ENCODE measurements around the gene POU2AF3. TPM values are rescaled to one million over a fixed set of nuclear protein-coding genes. Genes with fewer than 3 reads are reported as not detected.

Gene POU2AF3
- polyA plus RNA-seq, 2 of the 4 experiments (the other 2 are of a cell fraction) = 0.63 to 2.9 TPM

GRCh38 chr11:111285189-111286091 is 12.9 kb upstream of the POU2AF3 start:
- no peak for DNase-seq (ENCODE audit: low read depth in 1 of 2, low spot score in 1 of 2)
- no peaks in the 10 kb centered on the region for H3K4me1 ChIP-seq
- no peaks in the 10 kb centered on the region for H3K9me3 ChIP-seq
- no peak for TF ChIP-seq E2F6 (IDR thresholded peaks at IDR 0.05; ENCODE audit: borderline replicate concordance, low read depth)
- TF ChIP-seq RCOR1 (IDR thresholded peaks at IDR 0.05; ENCODE audit: low read depth, low read length) = no peak
- TF ChIP-seq NFE2L2 (conservative IDR thresholded peaks at IDR 0.05; ENCODE audit: low read length) = no peak
- TF ChIP-seq GATA3 (IDR thresholded peaks at IDR 0.05; ENCODE audit: borderline replicate concordance) = no peak
- no peak for TF ChIP-seq HEYL (CRISPR knock-in tag; IDR thresholded peaks at IDR 0.05)
- TF ChIP-seq ATOH8 (CRISPR knock-in tag; IDR thresholded peaks at IDR 0.05; ENCODE audit: low read depth) = no peak
- TF ChIP-seq POLR2A (IDR thresholded peaks at IDR 0.05; ENCODE audit: low read length) = no peak
- no peak for TF ChIP-seq HOXB13 (CRISPR knock-in tag; IDR thresholded peaks at IDR 0.05; ENCODE audit: low read depth)
- TF ChIP-seq BHLHE40 (IDR thresholded peaks at IDR 0.05; ENCODE audit: low read depth, low read length) = no peak
- TF ChIP-seq CHD2 (IDR thresholded peaks at IDR 0.05; ENCODE audit: low read length, partially characterized antibody) = no peak
- no peak for TF ChIP-seq ELK1 (IDR thresholded peaks at IDR 0.05; ENCODE audit: low read depth, low read length)
- TF ChIP-seq KDM1A (IDR thresholded peaks at IDR 0.05; ENCODE audit: low read depth) = no peak
- TF ChIP-seq ZFP36 (IDR thresholded peaks at IDR 0.05; ENCODE audit: borderline replicate concordance, partially characterized antibody) = no peak
- no peak for TF ChIP-seq CHD4 (IDR thresholded peaks at IDR 0.05; ENCODE audit: borderline replicate concordance)
- no peak for TF ChIP-seq REST (IDR thresholded peaks at IDR 0.05)
- no peak for TF ChIP-seq SMC3 (IDR thresholded peaks at IDR 0.05)
- no peak for TF ChIP-seq TP53 (CRISPR knock-in tag; IDR thresholded peaks at IDR 0.05)
- TF ChIP-seq RFX5 (IDR thresholded peaks at IDR 0.05) = no peak
- TF ChIP-seq RNF2 (IDR thresholded peaks at IDR 0.05; ENCODE audit: borderline replicate concordance, low read depth) = no peak
- TF ChIP-seq BCL3 (IDR thresholded peaks at IDR 0.05) = no peak
- H3K4me3 ChIP-seq = no peak overlapping the region
- no peak overlapping the region for H3K27ac ChIP-seq
- 66% methylated on average over 14 of the region's 18 CpGs for WGBS (ENCODE audit: missing lambda C conversion rate)
- no peak for FAIRE-seq
- H3K4me2 ChIP-seq = no peak overlapping the region
- ChIA-PET CTCF (interaction anchor here (1.1 to 7.9 kb wide), 6 partner anchors 133 to 165 kb away, joined by 3 to 72 read pairs (median 14); no protein-coding TSS in a partner anchor), POLR2A (no interaction called here)
- ATAC-seq = no peak
